H1 (cell line): ENCODE results near the gene MYLK. TPM values are rescaled to one million over a fixed set of nuclear protein-coding genes. Genes with fewer than 3 reads are reported as not detected.

ENCODE experiments used
- CTCF ChIA-PET: fragments of 300-600 bp; sonication (Branson Sonifier 250); formaldehyde crosslinking; loops from one replicate; lab custom pipeline; 2021; ENCODE audit not compliant: partially characterized antibody; lab: Charles Lee
- POLR2A ChIA-PET: fragments of 300-600 bp; sonication (Branson Sonifier 250); formaldehyde crosslinking; loops from one replicate; lab custom pipeline; 2021; ENCODE audit warnings: inconsistent platforms; ENCODE audit not compliant: partially characterized antibody; lab: Charles Lee
- DNase-seq, 2 experiments: peaks; one replicate each; pipeline versions ENCODE4 v3.0.0 to v3.0.0-alpha.2; 2010 to 2022; ENCODE audit warnings: low spot score in 2 of 2, low read depth in 1 of 2, mixed read lengths in 1 of 2
- FAIRE-seq: peaks from 2 replicates; lab custom pipeline; 2011; peaks lifted over from hg19 to GRCh38; lab: Jason Lieb, UNC
- H2AFZ ChIP-seq: 2 replicates; pipeline ENCODE4 v1.8.1; 2012; ENCODE audit warnings: low read length, inconsistent platforms
- H2AK5ac ChIP-seq: 2 replicates; pipeline ENCODE4 v1.6.1; 2013; ENCODE audit warnings: low read depth, low read length
- H2BK120ac ChIP-seq: replicated peaks from 2 replicates; pipeline ENCODE3; 2013; ENCODE audit warnings: low read depth, low read length, inconsistent platforms
- H2BK12ac ChIP-seq: 2 replicates; pipeline ENCODE4 v1.6.1; 2013; ENCODE audit warnings: low read depth, low read length
- H2BK15ac ChIP-seq: 2 replicates; pipeline ENCODE4 v1.6.1; 2013; ENCODE audit warnings: low read length
- H2BK20ac ChIP-seq: 2 replicates; pipeline ENCODE4 v1.6.1; 2013; ENCODE audit warnings: low read length
- H2BK5ac ChIP-seq: 2 replicates; pipeline ENCODE4 v1.6.1; 2013; ENCODE audit warnings: low read depth, low read length
- H3K14ac ChIP-seq: 2 replicates; pipeline ENCODE4 v1.6.1; 2013; ENCODE audit warnings: inconsistent platforms; ENCODE audit not compliant: insufficient read length
- H3K18ac ChIP-seq: 2 replicates; pipeline ENCODE4 v1.6.1; 2013; ENCODE audit warnings: low read length; ENCODE audit errors: extremely low read depth
- H3K23ac ChIP-seq: 2 replicates; pipeline ENCODE4 v1.6.1; 2013; ENCODE audit warnings: inconsistent platforms; ENCODE audit not compliant: insufficient read length
- H3K23me2 ChIP-seq: 2 replicates; pipeline ENCODE4 v1.6.1; 2013; ENCODE audit warnings: low read depth, low read length
- H3K27ac ChIP-seq: 2 replicates; pipeline ENCODE4 v1.6.1; 2011; ENCODE audit warnings: low read depth, low read length, inconsistent platforms
- H3K27me3 ChIP-seq, 4 experiments: replicated peaks in 1 of 4; 1 replicate in 1 of 4; 2 replicates in 3 of 4; pipeline versions ENCODE4 v1.6.1 to v1.8.1; 2011 to 2013; ENCODE audit warnings: low read length in 3 of 4, mild to moderate bottlenecking in 3 of 4, inconsistent platforms in 2 of 4, mixed read lengths in 2 of 4, moderate library complexity in 1 of 4; ENCODE audit not compliant: control insufficient read depth in 3 of 4, insufficient read depth in 3 of 4; ENCODE audit errors: extremely low read depth in 1 of 4
- H3K36me3 ChIP-seq, 4 experiments: 2 replicates each; pipeline versions ENCODE4 v1.6.1 to v1.8.1; 2011 to 2013; ENCODE audit warnings: mild to moderate bottlenecking in 4 of 4, low read length in 3 of 4, moderate library complexity in 2 of 4, control low read depth in 1 of 4, inconsistent platforms in 1 of 4; ENCODE audit not compliant: insufficient read depth in 4 of 4, control insufficient read depth in 2 of 4
- H3K4ac ChIP-seq: replicated peaks from 2 replicates; pipeline ENCODE3; 2013; ENCODE audit warnings: low read length, low read depth, mixed read lengths, inconsistent platforms; ENCODE audit not compliant: insufficient read length
- H3K4me1 ChIP-seq, 4 experiments: replicated peaks in 1 of 4; 1 replicate in 1 of 4; 2 replicates in 3 of 4; pipeline versions ENCODE4 v1.6.1 to v1.8.1; 2011 to 2013; ENCODE audit warnings: low read length in 3 of 4, inconsistent platforms in 2 of 4, mixed read lengths in 1 of 4; ENCODE audit not compliant: insufficient read depth in 4 of 4, control insufficient read depth in 3 of 4
- H3K4me2 ChIP-seq, 2 experiments: 2 replicates each; pipeline versions ENCODE4 v1.6.1 to v1.8.1; 2011 to 2013; ENCODE audit warnings: low read depth in 2 of 2, low read length in 2 of 2, control low read depth in 1 of 2, inconsistent platforms in 1 of 2, mild to moderate bottlenecking in 1 of 2; ENCODE audit not compliant: insufficient read depth in 1 of 2
- H3K4me3 ChIP-seq, 4 experiments: fragments of 200-600, 300-600 bp in 1 of 4; sonication (generic), shearing (Covaris generic), sonication (Bioruptor Twin) in 1 of 4; 2 replicates each; pipeline versions ENCODE4 v1.5.1 to v1.8.1; 2011 to 2016; ENCODE audit warnings: low read length in 4 of 4, low read depth in 3 of 4, control low read depth in 2 of 4, inconsistent platforms in 2 of 4, mild to moderate bottlenecking in 2 of 4, mixed read lengths in 1 of 4, moderate library complexity in 1 of 4; ENCODE audit not compliant: insufficient read depth in 2 of 4; ENCODE audit errors: extremely low read depth in 1 of 4
- H3K56ac ChIP-seq: replicated peaks from 2 replicates; pipeline ENCODE3; 2013; ENCODE audit warnings: low read depth, mild to moderate bottlenecking, mixed read lengths, low read length, inconsistent platforms; ENCODE audit not compliant: insufficient read length
- H3K79me1 ChIP-seq: 2 replicates; pipeline ENCODE4 v1.6.1; 2013; ENCODE audit warnings: low read depth, low read length, control low read depth
- H3K79me2 ChIP-seq, 2 experiments: 2 replicates each; pipeline versions ENCODE4 v1.6.1 to v1.8.1; 2012 to 2013; ENCODE audit warnings: low read length in 2 of 2, mild to moderate bottlenecking in 2 of 2, inconsistent platforms in 1 of 2; ENCODE audit not compliant: insufficient read depth in 2 of 2, control insufficient read depth in 1 of 2
- H3K9ac ChIP-seq, 4 experiments: replicated peaks in 1 of 4; 1 replicate in 1 of 4; 2 replicates in 3 of 4; pipeline versions ENCODE4 v1.6.1 to v1.8.1; 2011 to 2013; ENCODE audit warnings: low read depth in 3 of 4, low read length in 3 of 4, control low read depth in 2 of 4, mild to moderate bottlenecking in 2 of 4, moderate library complexity in 2 of 4, inconsistent platforms in 1 of 4; ENCODE audit errors: extremely low read depth in 1 of 4
- H3K9me3 ChIP-seq, 2 experiments: 2 replicates each; pipeline versions ENCODE4 v1.6.1 to v1.8.1; 2012 to 2013; ENCODE audit warnings: mild to moderate bottlenecking in 2 of 2, moderate library complexity in 2 of 2, control low read depth in 1 of 2, inconsistent platforms in 1 of 2, low read depth in 1 of 2, low read length in 1 of 2, mixed read lengths in 1 of 2; ENCODE audit not compliant: insufficient read depth in 2 of 2
- H4K20me1 ChIP-seq, 2 experiments: replicated peaks in 1 of 2; 2 replicates each; pipeline versions ENCODE3 to v1.8.1; 2011 to 2013; ENCODE audit warnings: inconsistent platforms in 2 of 2, low read length in 2 of 2, mild to moderate bottlenecking in 1 of 2; ENCODE audit not compliant: insufficient read depth in 2 of 2, control insufficient read depth in 1 of 2
- H4K5ac ChIP-seq: 2 replicates; pipeline ENCODE4 v1.6.1; 2013; ENCODE audit warnings: low read length, low read depth, mixed read lengths, inconsistent platforms; ENCODE audit not compliant: insufficient read length
- H4K8ac ChIP-seq: 2 replicates; pipeline ENCODE4 v1.8.0; 2013; ENCODE audit warnings: mild to moderate bottlenecking, moderate library complexity, low read length, inconsistent platforms; ENCODE audit not compliant: insufficient read depth; ENCODE audit errors: extremely low read depth
- H4K91ac ChIP-seq: replicated peaks from 2 replicates; pipeline ENCODE3; 2013; ENCODE audit warnings: low read length, mixed read lengths, inconsistent platforms; ENCODE audit not compliant: insufficient read length
- BRCA1 ChIP-seq: IDR thresholded peaks from 2 replicates; pipeline ENCODE4 v1.6.1; 2012; ENCODE audit warnings: low read depth, low read length, improper control_type of control experiment
- EGR1 ChIP-seq: IDR thresholded peaks from 2 replicates; pipeline ENCODE4 v1.6.1; 2011; ENCODE audit warnings: low read depth, low read length, borderline replicate concordance
- KDM5A ChIP-seq: fragments of 200-600 bp; IDR thresholded peaks from 2 replicates; pipeline ENCODE4 v1.7.1; 2012; ENCODE audit warnings: mild to moderate bottlenecking, low read length, inconsistent platforms, mixed read lengths
- POLR2A ChIP-seq, 2 experiments: IDR thresholded peaks; 1 replicate in 1 of 2; 2 replicates in 1 of 2; pipeline ENCODE4 v1.6.1; 2011; ENCODE audit warnings: low read depth in 2 of 2, low read length in 2 of 2, mild to moderate bottlenecking in 2 of 2; ENCODE audit errors: control extremely low read depth in 1 of 2
- POLR2AphosphoS5 ChIP-seq: IDR thresholded peaks from 2 replicates; pipeline ENCODE4 v1.6.1; 2011; ENCODE audit warnings: low read depth, low read length
- SAP30 ChIP-seq: fragments of 300-600 bp; sonication (generic); IDR thresholded peaks from 2 replicates; pipeline ENCODE4 v1.7.1; 2012; ENCODE audit warnings: low read length, moderate library complexity, mild to moderate bottlenecking, inconsistent platforms; ENCODE audit not compliant: insufficient read depth, insufficient replicate concordance
- SIRT6 ChIP-seq: IDR thresholded peaks from one replicate; pipeline ENCODE4 v1.7.1; 2012; ENCODE audit warnings: low read length, inconsistent platforms
- SP2 ChIP-seq: IDR thresholded peaks from 2 replicates; pipeline ENCODE4 v1.6.1; 2012; ENCODE audit warnings: mild to moderate bottlenecking, low read length, inconsistent platforms
- SP4 ChIP-seq: IDR thresholded peaks from 2 replicates; pipeline ENCODE4 v1.6.1; 2012; ENCODE audit warnings: low read length, inconsistent platforms
- TAF1 ChIP-seq: IDR thresholded peaks from 2 replicates; pipeline ENCODE4 v1.6.1; 2011; ENCODE audit warnings: mild to moderate bottlenecking, low read depth, low read length
- TAF7 ChIP-seq: optimal IDR thresholded peaks from 2 replicates; pipeline ENCODE3; 2011; ENCODE audit warnings: low read depth, mild to moderate bottlenecking, inconsistent platforms, low read length, moderate library complexity, borderline replicate concordance
- TCF12 ChIP-seq: IDR thresholded peaks from 2 replicates; pipeline ENCODE4 v1.6.1; 2011; ENCODE audit warnings: low read depth, mild to moderate bottlenecking, low read length
- YY1 ChIP-seq: IDR thresholded peaks from 2 replicates; pipeline ENCODE4 v1.6.1; 2011; ENCODE audit warnings: low read depth, mild to moderate bottlenecking, low read length
- WGBS, 2 experiments: shearing (Covaris generic) in 1 of 2; methylation state at CpG; one replicate each; pipeline versions ENCODE4 v1.1.6 to v1.1.7; 2013 to 2015; ENCODE audit warnings: low lambda C conversion rate in 2 of 2, mixed read lengths in 2 of 2, inconsistent platforms in 1 of 2, low coverage in 1 of 2, missing lambda C conversion rate in 1 of 2; ENCODE audit not compliant: insufficient replicate concordance in 2 of 2, insufficient coverage in 1 of 2, insufficient read length in 1 of 2; ENCODE audit errors: extremely low coverage in 1 of 2, missing lambda C conversion rate in 1 of 2; 5-methylcytosine and 5-hydroxymethylcytosine counted together
- polyA plus RNA-seq, 7 experiments: library from polyadenylated mRNA; depleted of rRNA in 3 of 7; stranded (reverse) in 5 of 7; unstranded in 2 of 7; fragments of >200 nt in 5 of 7; fragments of 200-250 nt in 2 of 7; gene quantifications; 1 replicate in 5 of 7; 2 replicates in 1 of 7; 4 replicates in 1 of 7; pipeline versions ENCODE4 v1.2.1 to v1.2.3, GENCODE V29; 2011 to 2013; ENCODE audit warnings: missing spikeins in 2 of 7, mixed read lengths in 2 of 7
- total RNA-seq: library from RNA; stranded (reverse); fragmentation: NEBNext Ultra II Directional; extraction: Animal tissue kit (Norgen Biotek cat#: 25700); gene quantifications from 2 replicates; pipeline ENCODE4 v1.2.1, GENCODE V29; 2021

MYLK gene
- total and polyA plus RNA-seq, 2 of the 8 experiments (the other 6 are each of a cell fraction or from before 2014, with no cell fraction given): 11.6 to 21.3 TPM

GRCh38 chr3:123759871-123760270, 124.3 kb downstream of the MYLK start:
- DNase-seq: peak in 1 of 2 experiments; percentile 6
- Histone ChIP-seq H3K56ac (no peak overlapping the region), H3K79me2 (no peaks in the 10 kb centered on the region), H3K4ac (no peak overlapping the region), H2BK120ac (no peak overlapping the region), H2BK20ac (no peak overlapping the region), H3K18ac (no peak overlapping the region), H2BK5ac (no peak overlapping the region), H3K27me3 (no peaks in the 10 kb centered on the region; a peak in 1 of 7 replicates), H3K4me2 (no peak overlapping the region), H3K27ac (no peak overlapping the region), H3K9ac (no peak overlapping the region), H3K23ac (no peak overlapping the region), H2BK15ac (no peak overlapping the region), H3K36me3 (no peaks in the 10 kb centered on the region; a peak in 1 of 8 replicates), H4K20me1 (no peaks in the 10 kb centered on the region), H4K8ac (no peak overlapping the region), H3K79me1 (no peaks in the 10 kb centered on the region; the same call in 1 of the 2 replicates), H3K4me3 (no peak overlapping the region), H3K4me1 (no peaks in the 10 kb centered on the region), H2BK12ac (no peak overlapping the region), H3K23me2 (no peaks in the 10 kb centered on the region), H3K14ac (no peak overlapping the region), H4K91ac (no peak overlapping the region), H2AFZ (no peak overlapping the region), H3K9me3 (no peaks in the 10 kb centered on the region), H2AK5ac (no peak overlapping the region), H4K5ac (no peak overlapping the region)
- FAIRE-seq: no peak
- TF ChIP-seq SIRT6 (no peak), TAF7 (no peak), TCF12 (no peak), EGR1 (no peak), SP2 (no peak), KDM5A (no peak), TAF1 (no peak), SP4 (no peak), YY1 (no peak), POLR2AphosphoS5 (no peak), POLR2A (IDR thresholded peaks at IDR 0.05; ENCODE audit: control extremely low read depth in 1 of 2, low read depth in 2 of 2, low read length in 2 of 2) (no peak), BRCA1 (no peak), SAP30 (no peak)
- 93% methylated on average over 4 of the region's 4 CpGs; no CpG with 5 or more reads in 1 of the 2 experiments for WGBS, 2 experiments
- CTCF ChIA-PET: interaction anchor here (0.6 to 1.5 kb wide), 4 partner anchors 10 to 48 kb away, joined by 3 to 5 read pairs (median 3); no protein-coding TSS in a partner anchor
- POLR2A ChIA-PET: no interaction called here
